Measurements from ENCODE around the gene ABTB1. TPM values are rescaled to one million over a fixed set of nuclear protein-coding genes. Genes with fewer than 3 reads are reported as not detected.

ABTB1 gene
- total and polyA plus RNA-seq, 5 donors from 2014 or later, result 120 to 130 (median 123) TPM

DNA sequence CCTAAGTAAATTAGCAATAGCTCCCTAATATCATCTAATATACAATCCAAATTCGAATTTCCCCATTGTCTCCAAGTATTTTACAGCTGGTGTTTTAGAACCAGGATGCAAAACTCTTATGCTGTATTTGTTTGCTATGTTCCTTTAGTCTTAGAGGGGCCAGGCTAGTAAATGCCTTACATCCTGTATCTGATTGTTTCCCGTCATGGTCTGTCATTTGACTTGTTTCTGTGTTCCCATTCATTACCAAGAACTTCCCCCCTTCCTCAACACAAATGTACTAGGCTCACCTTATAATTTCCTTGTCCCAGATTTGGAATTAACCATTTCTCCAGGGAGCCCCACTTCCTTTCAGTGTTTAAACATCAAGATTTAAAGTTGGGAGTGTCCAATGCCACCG is 54.1 kb downstream of the ABTB1 start:
- Mint-ChIP-seq H3K9me3 (peaks cover 0 to 2% (median 0%) of the 10 kb centered on the region in 7 donors), H3K36me3 (no peaks in the 10 kb centered on the region), H3K4me3 (no peak overlapping the region)

DNA sequence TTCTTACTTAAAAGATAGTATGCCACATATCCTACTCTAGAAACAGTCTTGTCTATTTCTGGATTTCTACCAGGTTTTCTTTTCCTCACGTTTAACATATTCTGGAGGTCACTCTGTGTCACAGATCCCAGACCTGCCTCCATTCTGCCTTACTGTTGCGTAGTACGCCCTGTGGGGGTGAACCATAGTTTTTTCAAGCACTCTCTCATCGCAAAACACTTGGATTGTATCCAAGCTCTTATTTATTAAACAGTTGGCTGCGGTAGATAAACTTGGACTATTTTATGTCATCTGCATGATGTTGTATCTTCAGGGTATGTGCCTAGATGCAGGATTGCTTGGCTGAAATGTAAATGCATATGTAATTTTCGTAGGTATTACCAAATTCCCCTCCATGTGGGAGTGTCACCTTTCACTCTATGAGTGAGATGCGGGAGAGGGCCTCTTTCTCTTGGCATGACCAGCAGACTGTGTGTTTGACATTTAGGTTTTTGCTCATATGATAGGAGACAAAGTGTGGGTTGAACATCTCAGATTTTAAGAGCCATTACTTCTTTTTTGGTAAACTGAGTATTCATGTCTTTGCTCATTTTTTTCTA is 55.8 kb downstream of the ABTB1 start:
- no peak overlapping the region for H3K4me3 Mint-ChIP-seq
- H3K27me3 ChIP-seq (ENCODE audit: control insufficient read depth, insufficient read depth, low read length), result no peaks in the 10 kb centered on the region
- H3K9me3 Mint-ChIP-seq, result peaks cover 0 to 2% (median 0%) of the 10 kb centered on the region in 7 donors
- H3K27me3 Mint-ChIP-seq, result peaks cover 17% of the 10 kb centered on the region
- no peaks in the 10 kb centered on the region for H3K36me3 ChIP-seq (ENCODE audit: control insufficient read depth, insufficient read depth, low read length)
- DNase-seq (no peak), ATAC-seq (ENCODE audit: low read depth in 2 of 2) (no peak)
- no peak overlapping the region for H3K27ac ChIP-seq (ENCODE audit: insufficient read depth, low read length, poor library complexity, severe bottlenecking)
- H3K36me3 Mint-ChIP-seq, result no peaks in the 10 kb centered on the region
- H3K9me3 ChIP-seq (ENCODE audit: control insufficient read depth in 2 of 2, low read length in 2 of 2), result no peaks in the 10 kb centered on the region
- no peak overlapping the region for H3K27ac Mint-ChIP-seq
- H3K4me3 ChIP-seq (ENCODE audit: low read depth, low read length), result no peak overlapping the region
- no peaks in the 10 kb centered on the region for H3K4me1 Mint-ChIP-seq
- H3K4me1 ChIP-seq (ENCODE audit: control insufficient read depth, insufficient read depth, low read length, poor library complexity, severe bottlenecking), result no peaks in the 10 kb centered on the region

More for the DNA sequence above, 54.1 kb downstream of the ABTB1 start:
- ATAC-seq (ENCODE audit: low read depth in 2 of 2) (no peak), DNase-seq (no peak)
- Histone ChIP-seq H3K4me1 (ENCODE audit: control insufficient read depth, insufficient read depth, low read length, poor library complexity, severe bottlenecking) (no peaks in the 10 kb centered on the region), H3K27ac (ENCODE audit: insufficient read depth, low read length, poor library complexity, severe bottlenecking) (no peak overlapping the region), H3K27me3 (ENCODE audit: control insufficient read depth, insufficient read depth, low read length) (no peaks in the 10 kb centered on the region), H3K4me3 (ENCODE audit: low read depth, low read length) (no peak overlapping the region), H3K9me3 (ENCODE audit: control insufficient read depth in 2 of 2, low read length in 2 of 2) (no peaks in the 10 kb centered on the region), H3K36me3 (ENCODE audit: control insufficient read depth, insufficient read depth, low read length) (no peaks in the 10 kb centered on the region)
- H3K27ac Mint-ChIP-seq, result no peak overlapping the region
- H3K27me3 Mint-ChIP-seq, result peaks cover 23% of the 10 kb centered on the region
- H3K4me1 Mint-ChIP-seq, result no peaks in the 10 kb centered on the region

DNA sequence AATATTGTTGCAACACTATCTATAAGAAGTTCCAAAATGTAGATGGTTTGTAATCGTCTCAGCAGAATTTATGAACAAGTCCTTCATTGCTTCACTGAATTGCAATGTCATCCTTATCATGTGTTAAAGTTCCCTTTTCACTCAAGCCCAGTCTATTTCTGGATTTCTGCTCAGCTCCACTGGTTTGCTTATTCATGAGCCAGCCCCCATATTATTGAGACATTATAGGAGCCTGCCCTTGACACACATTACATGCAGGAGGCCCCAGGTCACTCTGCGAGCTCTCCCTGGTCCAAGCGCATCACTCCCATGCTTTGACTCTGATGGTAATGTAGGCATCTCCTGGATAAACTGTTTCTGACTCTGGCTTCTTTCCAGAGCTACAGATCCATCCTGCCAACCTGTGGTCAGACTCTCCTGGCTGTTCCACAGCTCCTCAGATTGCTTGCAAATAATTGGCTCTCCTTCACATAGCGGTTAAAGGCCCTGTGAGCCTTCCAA is 56.9 kb downstream of the ABTB1 start:
- no peak for DNase-seq
- no peaks in the 10 kb centered on the region for H3K4me1 ChIP-seq (ENCODE audit: control insufficient read depth, insufficient read depth, low read length, poor library complexity, severe bottlenecking)
- H3K27me3 Mint-ChIP-seq, result peaks cover 12% of the 10 kb centered on the region
- no peaks in the 10 kb centered on the region for H3K4me1 Mint-ChIP-seq
- H3K27ac Mint-ChIP-seq, result no peak overlapping the region
- no peaks in the 10 kb centered on the region for H3K9me3 ChIP-seq (ENCODE audit: control insufficient read depth in 2 of 2, low read length in 2 of 2)
- no peak overlapping the region for H3K4me3 ChIP-seq (ENCODE audit: low read depth, low read length)
- no peak overlapping the region for H3K27ac ChIP-seq (ENCODE audit: insufficient read depth, low read length, poor library complexity, severe bottlenecking)
- H3K4me3 Mint-ChIP-seq, result no peak overlapping the region
- no peak for ATAC-seq (ENCODE audit: low read depth in 2 of 2)
- no peaks in the 10 kb centered on the region for H3K36me3 ChIP-seq (ENCODE audit: control insufficient read depth, insufficient read depth, low read length)
- H3K36me3 Mint-ChIP-seq, result no peaks in the 10 kb centered on the region
- H3K9me3 Mint-ChIP-seq, result peaks cover 0 to 2% (median 0%) of the 10 kb centered on the region in 7 donors
- H3K27me3 ChIP-seq (ENCODE audit: control insufficient read depth, insufficient read depth, low read length), result no peaks in the 10 kb centered on the region

DNA sequence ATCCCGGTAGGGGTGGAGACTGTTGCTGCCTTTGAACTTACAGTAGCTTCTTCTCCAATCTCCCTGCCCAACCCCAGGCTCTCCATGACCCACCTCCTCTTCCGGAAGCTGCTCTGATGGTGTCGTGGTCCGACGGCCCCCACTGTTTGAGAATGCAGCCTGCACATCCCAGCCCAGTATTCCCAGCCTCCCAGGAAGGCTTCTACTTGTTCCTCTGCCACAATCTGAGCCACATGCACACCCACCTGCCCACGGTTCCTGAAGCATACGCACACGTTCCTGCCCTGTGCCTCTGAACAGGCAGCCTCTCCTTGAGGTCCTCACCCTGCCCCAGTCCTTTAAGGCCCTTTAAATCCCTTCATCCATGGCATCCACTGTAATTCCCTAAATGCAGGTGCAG is 57.4 kb downstream of the ABTB1 start:
- Mint-ChIP-seq H3K36me3 (no peaks in the 10 kb centered on the region), H3K4me1 (no peaks in the 10 kb centered on the region), H3K4me3 (no peak overlapping the region), H3K27me3 (peaks cover 8% of the 10 kb centered on the region), H3K27ac (no peak overlapping the region), H3K9me3 (no peaks in the 10 kb centered on the region)
- H3K9me3 ChIP-seq (ENCODE audit: control insufficient read depth in 2 of 2, low read length in 2 of 2), result no peaks in the 10 kb centered on the region
- DNase-seq, result no peak
- no peaks in the 10 kb centered on the region for H3K4me1 ChIP-seq (ENCODE audit: control insufficient read depth, insufficient read depth, low read length, poor library complexity, severe bottlenecking)
- no peaks in the 10 kb centered on the region for H3K36me3 ChIP-seq (ENCODE audit: control insufficient read depth, insufficient read depth, low read length)
- ATAC-seq (ENCODE audit: low read depth in 2 of 2), result no peak
- H3K27ac ChIP-seq (ENCODE audit: insufficient read depth, low read length, poor library complexity, severe bottlenecking), result no peak overlapping the region
- H3K27me3 ChIP-seq (ENCODE audit: control insufficient read depth, insufficient read depth, low read length), result no peaks in the 10 kb centered on the region
- no peak overlapping the region for H3K4me3 ChIP-seq (ENCODE audit: low read depth, low read length)

Other genes with a start within 250 kb of the ABTB1 start
- gene TPRA1, start 82.2 kb upstream of the ABTB1 start, total RNA-seq, result 15.9 TPM
- gene TPRA1, start 82.2 kb upstream of the ABTB1 start, polyA plus RNA-seq, result 10 to 100 TPM; 14.0 to 27.4 (median 24.5) TPM
- 15.7 TPM for gene MCM2, start 74.5 kb upstream of the ABTB1 start, total RNA-seq
- gene MCM2, start 74.5 kb upstream of the ABTB1 start, polyA plus RNA-seq, result 10 to 100 TPM; 14.4 to 17.2 (median 16.2) TPM
- 1.7 TPM for gene PODXL2, start 43.8 kb upstream of the ABTB1 start, total RNA-seq
- 1 to 10 TPM in 3 of 4 donors, under 1 TPM in 1; 0.87 to 3.1 (median 2.1) TPM for gene PODXL2, start 43.8 kb upstream of the ABTB1 start, polyA plus RNA-seq
- 1.7 TPM for gene MGLL, start 149.6 kb downstream of the ABTB1 start, total RNA-seq
- gene MGLL, start 149.6 kb downstream of the ABTB1 start, polyA plus RNA-seq, result 1 to 10 TPM in 1 of 4 donors, under 1 TPM in 1, not detected in 2; 0.06 to 1.4 TPM
- not detected for gene KBTBD12, start 242.3 kb downstream of the ABTB1 start, total RNA-seq
- not detected for gene KBTBD12, start 242.3 kb downstream of the ABTB1 start, polyA plus RNA-seq